ENCODE results near the gene EIF4E. TPM values are rescaled to one million over a fixed set of nuclear protein-coding genes. Genes with fewer than 3 reads are reported as not detected.
"Not testable (repeated sequence)": the region's sequence is repeated elsewhere in the genome, so short reads cannot be mapped to it uniquely, and the experiment has no call there.

EIF4E gene
- total RNA-seq, 1 donor from 2014 or later, result 78.6 TPM

- DNase-seq (ENCODE audit: low read depth), result no peak
- Histone ChIP-seq H3K36me3 (ENCODE audit: control insufficient read depth, insufficient read depth, low read length) (no peaks in the 10 kb centered on the region), H3K4me3 (ENCODE audit: low read depth, low read length) (no peak overlapping the region), H3K27me3 (ENCODE audit: control insufficient read depth, insufficient read depth, low read length) (no peaks in the 10 kb centered on the region)
- TF ChIP-seq CTCF (IDR thresholded peaks at IDR 0.05; ENCODE audit: insufficient read depth, low read length, poor library complexity, severe bottlenecking), result no peak
Measured at GRCh38 chr4:98873059-98873458, 55.9 kb downstream of the EIF4E start.

- H3K4me3 ChIP-seq (ENCODE audit: low read depth, low read length); H3K27me3 ChIP-seq (ENCODE audit: control insufficient read depth, insufficient read depth, low read length); H3K36me3 ChIP-seq (ENCODE audit: control insufficient read depth, insufficient read depth, low read length); DNase-seq (ENCODE audit: low read depth): not testable (repeated sequence)
Measured at GRCh38 chr4:98872120-98872906, 56.6 kb downstream of the EIF4E start.

GRCh38 chr4:98867648-98868047, 61.3 kb downstream of the EIF4E start:
- no peak overlapping the region for H3K4me3 ChIP-seq (ENCODE audit: low read depth, low read length)
- TF ChIP-seq CTCF (IDR thresholded peaks at IDR 0.05; ENCODE audit: insufficient read depth, low read length, poor library complexity, severe bottlenecking), result no peak
- DNase-seq (ENCODE audit: low read depth), result no peak

GRCh38 chr4:98865059-98865458, 63.9 kb downstream of the EIF4E start:
- no peak for TF ChIP-seq CTCF (IDR thresholded peaks at IDR 0.05; ENCODE audit: insufficient read depth, low read length, poor library complexity, severe bottlenecking)
- no peaks in the 10 kb centered on the region for H3K36me3 ChIP-seq (ENCODE audit: control insufficient read depth, insufficient read depth, low read length)
- H3K27me3 ChIP-seq (ENCODE audit: control insufficient read depth, insufficient read depth, low read length), result no peaks in the 10 kb centered on the region
- no peak for DNase-seq (ENCODE audit: low read depth)
- no peak overlapping the region for H3K4me3 ChIP-seq (ENCODE audit: low read depth, low read length)

More at GRCh38 chr4:98867648-98868047, 61.3 kb downstream of the EIF4E start:
- H3K36me3 ChIP-seq (ENCODE audit: control insufficient read depth, insufficient read depth, low read length), result no peaks in the 10 kb centered on the region
- H3K27me3 ChIP-seq (ENCODE audit: control insufficient read depth, insufficient read depth, low read length), result no peaks in the 10 kb centered on the region

GRCh38 chr4:98864560-98864959, 64.4 kb downstream of the EIF4E start:
- H3K27me3 ChIP-seq (ENCODE audit: control insufficient read depth, insufficient read depth, low read length), result no peaks in the 10 kb centered on the region
- DNase-seq (ENCODE audit: low read depth), result no peak
- no peak for TF ChIP-seq CTCF (IDR thresholded peaks at IDR 0.05; ENCODE audit: insufficient read depth, low read length, poor library complexity, severe bottlenecking)
- H3K4me3 ChIP-seq (ENCODE audit: low read depth, low read length), result no peak overlapping the region
- no peaks in the 10 kb centered on the region for H3K36me3 ChIP-seq (ENCODE audit: control insufficient read depth, insufficient read depth, low read length)

- no peak for TF ChIP-seq CTCF (IDR thresholded peaks at IDR 0.05; ENCODE audit: insufficient read depth, low read length, poor library complexity, severe bottlenecking)
- no peaks in the 10 kb centered on the region for H3K36me3 ChIP-seq (ENCODE audit: control insufficient read depth, insufficient read depth, low read length)
- H3K27me3 ChIP-seq (ENCODE audit: control insufficient read depth, insufficient read depth, low read length), result no peaks in the 10 kb centered on the region
- no peak overlapping the region for H3K4me3 ChIP-seq (ENCODE audit: low read depth, low read length)
- no peak for DNase-seq (ENCODE audit: low read depth)
Measured at GRCh38 chr4:98862371-98862770, 66.6 kb downstream of the EIF4E start.

Data from kidney epithelial cell (primary cell).